Ovary (tissue), 1 donor: ENCODE measurements around the gene STAMBPL1.

Source experiments
- EP300 ChIP-seq: sonication (generic); formaldehyde crosslinking; IDR thresholded peaks from one replicate; pipeline ENCODE4 v1.6.1; 2017; ENCODE audit warnings: antibody characterized with exemption
- POLR2A ChIP-seq: fragments of 450-650 bp; IDR thresholded peaks from one replicate; pipeline ENCODE4 v1.6.1; 2017; ENCODE audit warnings: antibody characterized with exemption, mild to moderate bottlenecking, moderate library complexity

DNA sequence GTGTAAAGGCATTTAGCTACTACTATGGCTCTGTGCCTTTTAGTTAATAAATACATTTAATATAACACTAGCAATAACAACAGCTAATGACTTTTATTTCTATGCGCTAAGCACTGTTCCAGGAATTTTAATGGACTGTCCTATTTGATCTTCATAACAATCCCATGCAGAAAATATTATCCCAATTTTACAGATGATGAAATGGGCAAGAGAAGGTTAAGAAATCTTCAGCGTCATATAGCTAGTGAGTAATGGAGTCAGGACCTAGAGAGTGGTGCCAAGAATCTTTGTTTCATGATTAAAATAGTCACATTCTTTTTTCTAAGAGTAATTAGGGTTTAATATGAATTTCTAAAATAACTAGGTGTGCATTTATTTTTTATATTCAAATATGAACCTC, 40.2 kb downstream of the STAMBPL1 start:
- TF ChIP-seq EP300 (no peak), POLR2A (no peak)
